RCC 7860 (cell line): ENCODE measurements around the gene FRMD1.

Experiments
- DNase-seq: peaks from one replicate; pipeline ENCODE4 v3.0.0-alpha.2; 2015; ENCODE audit warnings: low spot score
- FAIRE-seq: peaks from 2 replicates; lab custom pipeline; 2012; peaks lifted over from hg19 to GRCh38; lab: Jason Lieb, UNC

The FRMD1 gene

DNA sequence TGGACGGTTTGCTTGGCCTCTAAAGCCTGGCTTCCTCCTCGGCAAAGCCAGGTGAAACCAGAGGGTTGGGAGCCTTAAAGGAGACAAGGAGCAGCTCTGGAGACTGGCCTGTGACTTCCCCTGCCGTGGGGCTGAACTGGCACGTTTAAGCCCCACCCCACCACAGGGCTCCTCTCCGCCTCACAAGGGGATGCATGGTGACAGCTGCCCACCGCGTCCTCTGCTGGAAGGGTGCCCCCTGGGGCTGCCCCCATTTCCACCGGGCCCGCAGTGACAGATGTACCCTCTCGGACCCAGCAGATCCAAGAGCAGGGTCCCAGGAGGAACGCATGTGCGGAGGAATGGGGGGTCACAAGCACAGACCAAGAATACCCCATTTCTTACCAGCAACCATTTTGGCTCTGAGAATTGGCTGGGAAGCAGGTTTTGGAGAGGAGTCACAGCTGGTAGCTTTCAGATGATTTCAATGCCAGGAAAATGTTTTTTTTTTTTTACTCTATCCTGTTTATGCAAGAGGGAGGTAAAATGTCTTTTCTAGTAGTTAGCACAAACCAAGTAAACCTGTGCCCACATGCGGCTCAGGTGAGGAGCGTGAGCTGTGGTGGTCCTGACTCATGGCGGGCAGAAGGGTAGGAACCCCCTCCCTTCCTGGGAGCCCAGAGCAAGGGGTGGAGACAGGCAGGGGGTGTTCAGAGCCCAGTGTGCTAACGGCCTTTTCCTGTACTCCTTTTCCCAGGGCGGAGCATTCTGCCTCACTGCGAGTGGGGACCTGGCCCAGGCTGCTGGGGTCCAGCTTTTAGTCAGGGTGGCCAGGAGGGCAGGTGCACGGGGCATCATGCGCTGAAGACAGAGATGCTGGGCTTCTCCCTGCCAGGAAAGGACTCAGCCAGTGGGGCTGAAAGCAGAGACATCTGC, 33.0 kb downstream of the FRMD1 start:
- DNase-seq (no peak), FAIRE-seq (no peak)

- DNase-seq: no peak
- no peak for FAIRE-seq
Observed at GRCh38 chr6:168045141-168045691, 33.8 kb downstream of the FRMD1 start.

- no peak for DNase-seq
- FAIRE-seq: no peak
Observed at GRCh38 chr6:168044521-168045130, 34.4 kb downstream of the FRMD1 start.

DNA sequence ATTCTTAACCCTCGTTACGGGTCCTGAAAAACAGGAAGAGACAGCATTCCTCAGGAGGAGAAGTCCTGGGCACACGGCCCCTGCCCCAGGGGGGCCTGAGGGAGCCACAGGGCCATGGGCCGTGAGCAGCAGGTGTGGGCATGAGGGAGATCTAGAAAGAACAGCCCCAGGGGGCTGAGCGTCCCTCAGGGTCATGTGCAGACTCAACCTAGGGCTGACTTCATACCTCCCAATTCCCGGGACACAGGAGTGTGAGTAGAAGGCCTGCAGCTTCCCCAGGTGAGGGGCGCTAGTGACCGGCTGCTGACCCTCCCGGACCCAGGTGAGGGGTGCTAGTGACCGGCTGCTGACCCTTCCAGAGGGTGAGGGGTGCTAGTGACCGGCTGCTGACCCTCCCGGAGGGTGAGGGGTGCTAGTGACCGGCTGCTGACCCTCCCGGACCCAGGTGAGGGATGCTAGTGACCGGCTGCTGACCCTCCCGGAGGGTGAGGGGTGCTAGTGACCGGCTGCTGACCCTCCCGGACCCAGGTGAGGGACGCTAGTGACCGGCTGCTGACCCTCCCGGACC, 35.1 kb downstream of the FRMD1 start:
- DNase-seq (no peak), FAIRE-seq (no peak)

DNA sequence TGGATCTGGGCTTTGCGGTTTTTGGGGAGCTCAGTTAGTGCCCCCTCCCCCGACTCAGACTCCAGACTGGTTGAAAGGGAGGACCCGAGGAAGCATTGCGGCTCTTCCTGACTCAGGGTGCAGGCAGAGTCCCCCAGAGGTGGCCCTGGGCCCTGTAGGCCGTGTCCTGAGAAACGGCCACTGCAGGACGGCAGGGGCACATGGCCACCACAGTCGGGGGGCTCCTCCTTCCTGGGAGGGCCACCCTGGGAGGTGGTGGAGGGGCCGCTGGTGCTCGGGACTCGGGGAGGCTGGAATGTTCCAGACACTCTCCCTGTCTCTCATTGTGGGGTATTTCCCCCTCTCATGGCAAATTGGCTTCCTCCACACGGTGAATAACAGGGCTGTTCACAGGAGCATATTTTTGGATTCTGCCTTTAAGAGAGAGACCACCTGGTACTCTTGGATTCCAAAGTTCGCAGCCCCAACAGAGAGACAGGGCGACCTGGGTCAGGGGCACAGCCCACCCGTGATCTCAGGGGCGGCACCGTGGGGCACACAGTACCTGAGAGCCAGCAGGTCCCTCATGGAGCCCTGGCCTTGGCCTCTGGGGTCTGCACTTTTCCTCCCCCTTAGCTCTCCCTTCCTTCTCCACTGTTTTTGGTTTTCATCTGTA, 35.7 kb downstream of the FRMD1 start:
- no peak for DNase-seq
- FAIRE-seq: no peak

DNA sequence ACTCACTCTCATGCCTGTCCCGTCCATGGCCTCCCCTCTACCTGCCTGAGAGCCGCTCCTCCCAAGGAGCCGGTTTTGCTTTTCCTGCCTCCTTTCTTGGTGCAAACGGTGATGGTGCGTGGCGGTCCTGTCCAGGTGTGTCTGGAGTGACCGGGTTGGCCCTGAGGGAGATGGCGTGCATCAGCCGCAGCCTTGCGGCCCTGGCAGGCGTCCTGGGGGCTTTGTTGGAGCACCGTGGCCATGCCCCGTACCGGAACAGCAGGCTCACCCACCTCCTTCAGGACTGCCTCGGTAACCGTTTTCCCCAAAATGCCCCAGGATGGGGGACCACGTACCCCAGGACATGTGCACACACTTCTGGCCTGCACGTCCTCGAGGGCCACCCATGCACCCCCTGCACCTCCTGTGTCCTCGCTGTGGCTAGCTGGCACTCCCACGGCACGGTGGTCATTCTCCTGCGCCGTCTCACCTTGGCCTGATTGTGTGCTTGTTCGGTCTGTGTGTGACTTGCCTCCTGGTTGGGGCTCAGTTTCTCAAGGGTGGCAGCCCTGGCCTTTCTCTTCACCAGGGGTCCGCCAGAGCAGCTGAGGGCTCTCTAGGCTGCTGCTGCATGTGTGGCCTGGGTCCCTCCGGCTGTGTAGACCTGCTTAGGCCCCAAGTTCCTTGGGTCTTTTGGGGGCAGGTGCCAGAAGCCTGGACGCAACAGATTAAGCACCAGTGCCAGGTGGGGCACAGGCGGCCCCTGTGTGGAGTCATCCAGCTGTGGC, 36.4 kb downstream of the FRMD1 start:
- FAIRE-seq (no peak), DNase-seq (no peak)

DNA sequence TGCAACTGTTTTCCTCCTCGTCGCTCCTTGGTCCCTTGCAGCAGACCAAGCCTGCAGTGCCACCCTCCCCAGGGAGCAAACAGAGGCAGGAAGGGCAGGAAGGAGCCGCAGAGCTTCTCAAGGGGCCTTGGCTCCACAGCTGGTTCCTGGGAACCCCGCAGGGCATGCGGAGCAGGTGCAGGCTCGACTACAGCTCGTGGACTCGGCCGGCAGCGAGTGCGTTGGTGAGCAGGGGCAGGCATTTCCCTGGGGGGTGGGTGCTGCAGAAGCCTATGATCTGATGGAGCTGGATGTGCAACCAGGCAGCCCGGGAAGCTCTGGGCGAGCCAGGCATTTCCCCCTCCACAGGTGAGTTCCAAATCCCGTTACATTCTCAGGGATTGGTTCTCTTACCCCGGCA, 37.1 kb downstream of the FRMD1 start:
- FAIRE-seq: no peak
- no peak for DNase-seq

DNA sequence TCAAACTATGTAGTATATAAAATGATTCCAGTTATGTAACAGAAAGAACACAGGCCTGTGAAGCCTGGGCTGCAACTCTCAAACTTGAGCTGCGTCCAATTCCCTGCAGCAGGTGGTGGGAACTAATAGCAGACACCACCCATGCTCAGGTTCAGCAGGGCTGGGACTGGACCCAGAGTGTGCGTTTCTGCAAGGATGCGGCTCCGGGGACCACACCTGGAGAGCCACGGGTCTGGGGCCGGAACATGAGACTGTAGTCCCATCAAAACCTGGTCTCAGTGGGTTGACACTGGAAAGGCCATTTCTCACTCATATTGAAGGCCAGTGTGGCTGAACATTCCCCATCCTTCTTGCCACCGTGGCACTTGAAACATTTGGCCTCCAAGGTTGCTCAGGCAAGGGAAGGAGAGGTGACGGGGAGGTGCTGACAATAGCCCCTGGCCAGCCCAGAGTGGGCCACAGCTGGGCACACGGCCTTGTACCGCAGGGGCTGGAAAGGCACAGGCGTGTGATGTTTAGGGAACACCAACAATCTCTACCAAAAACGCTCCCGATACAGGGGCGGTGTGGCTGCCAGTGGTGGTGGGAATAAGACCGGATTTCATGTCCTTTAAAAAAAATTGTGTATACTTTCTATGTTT, 38.0 kb downstream of the FRMD1 start:
- DNase-seq (no peak), FAIRE-seq (no peak)

DNA sequence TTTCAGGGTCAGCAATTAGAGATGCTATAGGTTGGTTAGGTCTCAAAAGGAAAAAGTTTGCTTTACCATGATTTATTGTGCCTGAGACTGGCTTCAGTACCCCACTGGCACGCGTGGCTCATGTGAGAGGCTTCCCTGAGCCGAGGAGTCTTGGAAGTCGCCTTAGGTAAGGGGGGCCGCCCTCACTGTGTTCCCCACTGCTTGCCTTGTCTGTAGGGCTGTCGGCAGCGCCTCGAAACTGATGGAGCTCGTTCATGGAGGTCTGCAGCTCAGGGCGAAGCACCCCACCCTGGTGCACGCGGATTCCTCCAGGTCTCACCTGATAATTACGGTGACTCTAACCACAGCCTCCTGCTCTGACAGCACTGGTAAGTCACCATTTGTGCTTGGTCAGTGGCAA, 39.2 kb downstream of the FRMD1 start:
- FAIRE-seq (no peak), DNase-seq (no peak)

DNA sequence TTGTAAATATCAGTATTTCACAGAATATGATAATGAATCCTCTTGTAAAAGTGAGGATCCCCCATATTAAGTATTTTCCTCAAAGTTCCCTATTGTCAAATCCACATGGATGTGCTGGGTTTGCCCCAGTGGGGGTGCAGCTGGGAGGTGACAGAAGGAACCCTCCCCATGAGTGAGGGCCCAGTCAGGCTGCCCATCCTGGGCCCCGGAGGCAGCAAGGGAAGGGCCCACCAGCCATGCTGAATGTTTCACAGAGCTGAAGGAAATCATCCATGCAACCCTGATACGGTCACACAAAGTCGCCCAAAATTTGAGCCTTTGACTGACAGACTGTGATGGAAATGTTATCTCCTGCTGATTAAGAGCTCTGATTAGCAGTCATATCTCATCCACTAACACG, 39.7 kb downstream of the FRMD1 start:
- no peak for FAIRE-seq
- DNase-seq: no peak

DNA sequence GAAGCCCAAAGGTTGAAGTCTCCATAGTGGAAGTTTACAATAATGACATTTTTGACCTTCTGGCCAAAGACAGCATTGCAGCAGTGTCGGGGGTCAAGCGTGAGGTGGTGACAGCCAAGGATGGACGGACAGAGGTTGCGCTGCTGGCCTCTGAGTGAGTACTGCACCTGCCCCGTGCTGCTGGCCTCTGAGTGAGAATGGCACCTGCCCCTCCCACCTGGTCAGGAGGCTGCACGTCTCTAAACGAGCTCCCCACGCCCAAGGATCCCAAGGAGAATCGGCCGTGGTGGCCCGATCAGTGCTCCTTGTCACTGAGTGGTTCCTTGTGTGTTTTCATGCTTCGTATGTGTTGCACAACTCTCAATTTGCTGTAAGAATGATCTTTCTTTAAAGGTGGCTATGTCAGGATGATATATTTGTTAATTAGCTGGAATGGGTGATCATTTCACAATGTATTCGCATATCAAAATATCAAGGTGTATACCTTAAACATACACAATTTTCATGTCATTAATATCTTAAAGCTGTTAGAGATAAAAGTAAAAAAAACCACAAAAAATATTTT, 40.4 kb downstream of the FRMD1 start:
- DNase-seq (no peak), FAIRE-seq (no peak)

DNA sequence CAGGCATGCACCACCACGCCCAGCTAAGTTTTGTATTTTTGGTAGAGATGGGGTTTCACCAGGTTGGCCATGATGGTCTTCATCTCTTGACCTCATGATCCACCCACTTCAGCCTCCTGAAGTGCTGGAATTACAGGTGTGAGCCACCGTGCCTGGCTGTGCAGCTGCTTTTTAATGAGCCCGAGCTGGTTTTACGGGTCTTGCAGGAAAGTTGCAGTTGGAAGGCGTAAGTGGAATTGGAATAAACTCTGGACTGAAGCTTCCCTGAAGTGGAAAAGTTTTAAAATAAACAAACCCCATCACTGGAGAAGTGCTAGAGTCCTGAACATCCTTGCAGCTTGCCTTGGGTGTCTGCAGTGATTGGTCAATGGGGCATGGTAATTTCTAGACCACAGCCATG, 41.2 kb downstream of the FRMD1 start:
- FAIRE-seq (no peak), DNase-seq (no peak)

DNA sequence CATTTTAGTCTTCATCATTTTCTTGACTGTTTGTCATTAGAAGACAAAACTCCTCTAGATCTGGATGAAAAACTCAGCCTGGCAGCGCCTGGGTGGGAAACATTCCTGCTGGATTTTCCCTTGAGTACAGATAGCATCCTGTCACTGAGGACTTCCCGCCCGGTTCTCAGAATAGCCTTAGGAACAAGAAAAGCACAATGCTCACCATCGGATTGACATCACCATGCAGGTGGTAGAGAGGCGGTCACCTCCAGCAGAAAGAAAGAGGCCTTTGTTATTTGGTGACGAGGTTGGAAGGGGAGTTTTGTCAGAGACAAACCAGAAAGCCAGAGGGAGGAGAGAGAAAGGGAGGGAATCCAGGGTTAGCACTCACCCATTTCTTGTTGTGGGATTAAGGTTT, 41.8 kb downstream of the FRMD1 start:
- DNase-seq (no peak), FAIRE-seq (no peak)

DNA sequence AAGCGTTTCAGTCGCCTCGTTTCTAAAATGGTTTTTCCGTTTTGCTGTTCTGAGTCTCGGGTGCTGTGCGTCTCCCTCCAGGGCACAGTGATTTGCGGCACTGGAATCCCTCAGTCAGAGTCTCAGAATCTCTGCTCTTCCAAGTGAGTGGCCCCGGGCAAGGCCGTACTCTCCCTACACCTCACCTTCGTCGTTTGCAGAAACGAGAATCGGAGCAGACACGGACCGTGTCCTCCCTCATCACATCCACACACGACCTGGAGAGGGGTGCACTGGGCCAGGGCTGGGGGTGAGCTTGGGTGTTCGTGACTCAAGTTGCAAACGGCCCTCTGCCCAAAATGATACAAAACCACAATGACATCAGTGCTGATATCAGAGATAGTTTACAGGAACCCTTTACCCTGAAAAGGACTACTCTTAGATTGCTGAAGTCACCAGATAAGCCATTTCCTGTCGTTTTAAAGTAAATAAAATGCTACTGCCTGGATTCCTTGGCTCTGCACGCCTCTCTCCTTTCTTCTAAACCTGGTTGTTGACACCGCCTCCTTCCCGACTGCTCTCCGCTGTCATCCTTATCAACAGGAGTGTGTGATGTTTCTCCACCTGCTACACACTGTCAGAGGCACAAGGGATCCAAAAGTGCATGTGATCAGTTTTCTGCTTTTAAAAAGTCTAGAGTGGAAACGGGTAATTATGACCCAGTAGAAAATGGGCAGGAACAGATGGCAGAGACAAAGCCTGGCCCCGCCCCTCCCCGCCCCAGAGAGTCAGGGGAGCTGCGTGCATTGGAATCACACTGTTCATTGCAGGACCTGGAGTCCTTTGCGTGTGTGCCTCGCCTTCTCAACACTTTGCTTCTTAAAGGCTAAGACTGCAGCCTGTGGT, 43.1 kb downstream of the FRMD1 start:
- DNase-seq (peak; percentile 64), FAIRE-seq (no peak)

- FAIRE-seq (no peak), DNase-seq (peak; percentile 43)
Observed at GRCh38 chr6:168035098-168035660, 43.8 kb downstream of the FRMD1 start.

- FAIRE-seq (no peak), DNase-seq (no peak)
Observed at GRCh38 chr6:168034537-168034936, 44.5 kb downstream of the FRMD1 start.

- no peak for FAIRE-seq
- no peak for DNase-seq
Observed at GRCh38 chr6:168033791-168034190, 45.2 kb downstream of the FRMD1 start.

DNA sequence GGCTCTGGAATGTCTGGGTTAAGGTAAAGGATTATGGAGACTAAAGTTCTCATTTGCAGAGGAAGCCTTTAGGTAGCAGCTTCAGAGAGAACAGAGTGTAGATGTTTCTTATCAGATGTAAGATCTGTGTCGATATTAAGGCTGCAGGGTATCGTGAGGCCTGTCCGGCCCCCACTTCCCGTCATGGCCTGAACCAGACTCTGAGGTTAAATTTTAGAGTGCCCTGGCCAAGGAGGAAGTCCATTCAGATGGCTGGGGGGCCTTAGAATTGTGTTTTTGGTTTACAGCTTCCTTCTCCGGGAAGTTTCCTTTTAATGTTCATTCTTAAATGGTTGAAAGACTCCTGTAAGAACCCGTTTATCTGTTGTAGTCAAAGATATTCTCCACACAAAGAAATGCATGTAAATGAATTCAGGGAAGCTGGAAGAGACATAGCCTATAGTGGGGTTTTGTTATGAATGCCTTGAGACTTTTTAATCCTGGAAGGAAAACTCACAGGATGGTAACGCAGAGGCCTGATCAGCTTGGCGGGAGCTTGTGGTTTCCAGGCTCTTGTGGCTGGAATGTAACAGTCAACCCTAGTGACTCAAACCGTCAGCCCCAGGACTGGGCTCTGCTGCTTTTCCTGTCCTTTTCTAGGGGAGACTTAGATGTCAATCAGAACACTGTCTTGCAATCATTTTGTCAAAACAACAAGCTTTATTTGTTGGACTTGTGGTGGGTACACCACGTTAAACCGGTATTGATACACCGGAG, 46.8 kb downstream of the FRMD1 start:
- DNase-seq: peak; percentile 81
- peak; percentile 88 for FAIRE-seq
